ENCODE measurements around the gene RRH.
A peak's percentile ranks its signal among the peaks of the same experiment; 100 is the strongest.

Gene RRH

GRCh38 chr4:109816082-109816442, 11.7 kb upstream of the RRH start:
- no peak for TF ChIP-seq CTCF (IDR thresholded peaks at IDR 0.05; ENCODE audit: insufficient read depth, low read depth, low read length, missing control alignments)
- peak overlapping the region; percentile 97 for H3K4me3 ChIP-seq (ENCODE audit: low read length)
- peak; percentile 28 for DNase-seq (ENCODE audit: low read depth)

- no peak for TF ChIP-seq CTCF (IDR thresholded peaks at IDR 0.05; ENCODE audit: insufficient read depth, low read depth, low read length, missing control alignments)
- no peak for DNase-seq (ENCODE audit: low read depth)
- H3K4me3 ChIP-seq (ENCODE audit: low read length) = peak overlapping the region; percentile 97
Observed at GRCh38 chr4:109816894-109817293, 10.9 kb upstream of the RRH start.

- DNase-seq (ENCODE audit: low read depth) = no peak
- no peak for TF ChIP-seq CTCF (IDR thresholded peaks at IDR 0.05; ENCODE audit: insufficient read depth, low read depth, low read length, missing control alignments)
- no peak overlapping the region for H3K4me3 ChIP-seq (ENCODE audit: low read length)
Observed at GRCh38 chr4:109818268-109818667, 9.5 kb upstream of the RRH start.

GRCh38 chr4:109820563-109820962, 7.2 kb upstream of the RRH start:
- no peak for TF ChIP-seq CTCF (IDR thresholded peaks at IDR 0.05; ENCODE audit: insufficient read depth, low read depth, low read length, missing control alignments)
- H3K4me3 ChIP-seq (ENCODE audit: low read length) = no peak overlapping the region
- no peak for DNase-seq (ENCODE audit: low read depth)

- TF ChIP-seq CTCF (IDR thresholded peaks at IDR 0.05; ENCODE audit: insufficient read depth, low read depth, low read length, missing control alignments) = no peak
- DNase-seq (ENCODE audit: low read depth) = no peak
- H3K4me3 ChIP-seq (ENCODE audit: low read length) = no peak overlapping the region
Observed at GRCh38 chr4:109821185-109821584, 6.6 kb upstream of the RRH start.

- TF ChIP-seq CTCF (IDR thresholded peaks at IDR 0.05; ENCODE audit: insufficient read depth, low read depth, low read length, missing control alignments) = peak; percentile 37
- H3K4me3 ChIP-seq (ENCODE audit: low read length) = no peak overlapping the region
- DNase-seq (ENCODE audit: low read depth) = peak; percentile 12
Observed at GRCh38 chr4:109826719-109827118, 1.1 kb upstream of the RRH start.

- DNase-seq (ENCODE audit: low read depth) = no peak
- TF ChIP-seq CTCF (IDR thresholded peaks at IDR 0.05; ENCODE audit: insufficient read depth, low read depth, low read length, missing control alignments) = no peak
- H3K4me3 ChIP-seq (ENCODE audit: low read length) = no peak overlapping the region
Observed at GRCh38 chr4:109833756-109834155, 6.0 kb downstream of the RRH start.

All from epithelial cell of esophagus (primary cell).